ENCODE results near the gene AIF1L. TPM values are rescaled to one million over a fixed set of nuclear protein-coding genes. Genes with fewer than 3 reads are reported as not detected.

AIF1L gene
- 10 to 100 TPM; 17.2 to 33.0 (median 20.7) TPM for total RNA-seq

DNA sequence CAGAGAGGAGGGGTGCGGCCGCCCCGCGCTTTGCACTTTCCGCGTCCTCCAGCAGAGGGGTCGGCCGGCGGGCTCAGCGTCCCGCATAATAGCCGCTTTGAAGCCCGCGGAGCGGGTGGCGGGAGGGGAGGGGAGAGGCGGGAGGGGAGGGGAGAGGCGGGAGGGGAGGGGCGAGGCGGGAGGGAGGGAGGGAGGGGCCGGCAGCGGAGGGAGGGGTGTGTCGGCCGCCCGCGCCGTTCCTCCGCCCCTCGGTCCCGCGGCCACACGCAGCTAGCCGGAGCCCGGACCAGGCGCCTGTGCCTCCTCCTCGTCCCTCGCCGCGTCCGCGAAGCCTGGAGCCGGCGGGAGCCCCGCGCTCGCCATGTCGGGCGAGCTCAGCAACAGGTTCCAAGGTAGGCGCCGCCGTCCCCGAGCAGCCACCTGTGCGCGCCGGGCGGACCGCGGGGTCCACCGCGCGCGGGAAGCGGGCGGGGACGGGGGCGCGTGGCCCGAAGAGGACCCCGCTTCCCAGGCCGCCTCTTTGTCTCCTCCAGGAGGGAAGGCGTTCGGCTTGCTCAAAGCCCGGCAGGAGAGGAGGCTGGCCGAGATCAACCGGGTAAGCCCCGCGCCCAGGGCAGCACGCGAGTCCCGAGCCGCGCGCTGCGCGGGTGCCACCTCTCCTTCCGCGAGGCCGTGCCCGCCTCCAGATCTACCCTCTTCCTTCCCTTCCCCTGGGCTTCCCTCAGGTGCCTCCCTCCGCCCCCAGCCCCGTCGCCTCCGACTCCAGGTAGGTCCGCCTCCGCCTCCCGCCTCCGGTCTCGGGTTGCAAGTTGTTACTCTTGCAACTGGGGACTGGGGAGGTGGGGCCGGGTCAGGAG lies at the start of gene AIF1L:
Gene AIF1L, plus strand, starts transcription at position 263 of the 857 bp plus-strand sequence. Its CDS starts 99 bp downstream, at position 362.
- DNase-seq (ENCODE audit: low spot score in 2 of 2): no peak
- no peak for TF ChIP-seq POLR2A (IDR thresholded peaks at IDR 0.05)
- TF ChIP-seq, protein P1, sequence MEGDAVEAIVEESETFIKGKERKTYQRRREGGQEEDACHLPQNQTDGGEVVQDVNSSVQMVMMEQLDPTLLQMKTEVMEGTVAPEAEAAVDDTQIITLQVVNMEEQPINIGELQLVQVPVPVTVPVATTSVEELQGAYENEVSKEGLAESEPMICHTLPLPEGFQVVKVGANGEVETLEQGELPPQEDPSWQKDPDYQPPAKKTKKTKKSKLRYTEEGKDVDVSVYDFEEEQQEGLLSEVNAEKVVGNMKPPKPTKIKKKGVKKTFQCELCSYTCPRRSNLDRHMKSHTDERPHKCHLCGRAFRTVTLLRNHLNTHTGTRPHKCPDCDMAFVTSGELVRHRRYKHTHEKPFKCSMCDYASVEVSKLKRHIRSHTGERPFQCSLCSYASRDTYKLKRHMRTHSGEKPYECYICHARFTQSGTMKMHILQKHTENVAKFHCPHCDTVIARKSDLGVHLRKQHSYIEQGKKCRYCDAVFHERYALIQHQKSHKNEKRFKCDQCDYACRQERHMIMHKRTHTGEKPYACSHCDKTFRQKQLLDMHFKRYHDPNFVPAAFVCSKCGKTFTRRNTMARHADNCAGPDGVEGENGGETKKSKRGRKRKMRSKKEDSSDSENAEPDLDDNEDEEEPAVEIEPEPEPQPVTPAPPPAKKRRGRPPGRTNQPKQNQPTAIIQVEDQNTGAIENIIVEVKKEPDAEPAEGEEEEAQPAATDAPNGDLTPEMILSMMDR (IDR thresholded peaks at IDR 0.05): no peak
- intact Hi-C loops (cut with DNase I; ENCODE audit: low total_unique reads): no loop called here
- H3K4me3 ChIP-seq (ENCODE audit: low read depth, poor library complexity, severe bottlenecking): peak within 1 kb of the TSS; percentile 45
- WGBS, 2 donors: 0 to 1% methylated on average over 56 of the region's 99 CpGs

DNA sequence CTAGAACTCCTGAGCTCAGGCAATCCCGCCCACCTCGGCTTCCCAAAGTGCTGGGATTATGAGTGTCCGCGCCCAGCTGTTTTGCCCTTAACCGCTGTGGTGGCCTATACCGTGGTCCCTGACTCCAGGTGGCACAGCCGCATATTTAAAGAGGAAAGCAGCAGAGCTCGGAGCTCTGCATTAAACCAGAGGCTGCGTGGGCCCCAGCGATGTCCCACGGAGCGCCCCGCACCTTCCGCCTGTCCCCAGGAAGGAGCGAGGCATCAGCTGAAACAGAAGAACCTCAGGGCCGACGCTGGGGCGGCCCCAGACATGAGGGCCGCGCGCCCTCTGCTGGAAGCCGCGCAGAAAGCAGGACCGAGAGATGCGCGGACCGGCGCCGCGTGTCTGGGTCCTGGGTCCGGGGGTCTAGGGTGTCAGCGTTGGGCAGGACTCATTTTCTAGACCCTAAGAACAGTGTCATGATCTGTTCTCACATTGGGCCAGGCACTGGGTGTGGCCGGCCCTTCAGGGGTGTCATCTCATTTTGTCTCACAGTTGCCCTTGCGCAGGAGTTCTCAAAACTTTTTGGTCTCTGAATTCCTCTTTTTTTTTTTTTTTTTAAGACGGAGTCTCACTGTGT lies 49.6 kb upstream of the AIF1L start:
- 10 to 13% methylated on average over 29 of the region's 35 CpGs for WGBS, 2 donors
- H3K4me3 ChIP-seq (ENCODE audit: low read depth, poor library complexity, severe bottlenecking): no peak overlapping the region
- intact Hi-C loops (cut with DNase I; ENCODE audit: low total_unique reads): loop anchor here (10.0 kb wide), 1 partner anchor 342 kb away; no protein-coding TSS in a partner anchor
- DNase-seq (ENCODE audit: low spot score in 2 of 2): peak; percentile 52 to 92
- TF ChIP-seq, protein P1 (IDR thresholded peaks at IDR 0.05): peak in 1 of 3 donors; percentile 58
- no peak for TF ChIP-seq POLR2A (IDR thresholded peaks at IDR 0.05)

DNA sequence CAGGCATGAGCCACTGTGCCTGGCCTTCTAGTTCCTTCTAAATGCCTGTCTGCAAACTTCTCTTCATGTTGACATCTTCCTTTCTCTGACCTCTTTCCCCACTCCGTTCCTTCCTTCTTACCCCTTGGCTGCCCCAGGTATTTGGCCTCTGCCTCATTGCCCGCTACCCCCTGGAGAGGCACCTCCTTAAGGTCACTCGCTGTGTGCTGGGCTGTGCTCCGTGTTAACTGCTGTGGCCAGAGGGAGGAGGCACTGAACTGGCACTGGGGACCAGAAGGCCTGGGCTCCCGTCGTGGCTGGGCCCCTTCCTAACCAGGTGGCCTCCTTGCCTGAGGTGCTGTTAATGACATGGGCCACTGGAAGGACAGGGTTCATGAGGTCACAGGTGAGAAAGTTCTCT lies 48.0 kb upstream of the AIF1L start:
- DNase-seq (ENCODE audit: low spot score in 2 of 2): no peak
- TF ChIP-seq, protein P1 (IDR thresholded peaks at IDR 0.05): no peak
- TF ChIP-seq POLR2A (IDR thresholded peaks at IDR 0.05): no peak
- no peak overlapping the region for H3K4me3 ChIP-seq (ENCODE audit: low read depth, poor library complexity, severe bottlenecking)
- 55 to 63% methylated on average over 6 of the region's 6 CpGs for WGBS, 2 donors
- intact Hi-C loops (cut with DNase I; ENCODE audit: low total_unique reads): loop anchor here (10.0 kb wide), 1 partner anchor 344 kb away; no protein-coding TSS in a partner anchor

DNA sequence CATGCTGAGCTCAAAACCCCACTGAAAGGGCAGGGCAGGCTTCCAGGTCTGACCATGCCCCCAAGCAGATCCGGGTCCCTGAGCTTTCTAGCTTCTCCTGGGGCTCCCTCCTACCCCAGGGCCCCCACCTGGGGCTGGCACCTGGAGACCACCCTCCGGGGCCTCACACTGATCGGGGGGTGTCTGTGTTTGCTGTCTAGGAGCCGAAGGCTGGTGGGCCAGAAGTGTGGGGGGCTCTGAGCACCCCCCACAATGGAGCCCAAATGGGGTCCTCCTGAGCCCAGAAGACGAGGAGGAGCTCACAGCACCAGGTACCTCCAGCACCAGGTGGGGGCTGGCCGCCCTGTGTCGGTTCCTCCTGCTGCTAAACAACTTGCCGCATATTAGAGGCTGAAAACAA lies 47.5 kb upstream of the AIF1L start:
- TF ChIP-seq, protein P1 (IDR thresholded peaks at IDR 0.05): no peak
- TF ChIP-seq POLR2A (IDR thresholded peaks at IDR 0.05): no peak
- 91 to 97% methylated on average over 4 to 8 of the region's 8 CpGs for WGBS, 2 donors
- H3K4me3 ChIP-seq (ENCODE audit: low read depth, poor library complexity, severe bottlenecking): no peak overlapping the region
- DNase-seq (ENCODE audit: low spot score in 2 of 2): no peak
- intact Hi-C loops (cut with DNase I; ENCODE audit: low total_unique reads): loop anchor here (10.0 kb wide), 1 partner anchor 344 kb away; no protein-coding TSS in a partner anchor

DNA sequence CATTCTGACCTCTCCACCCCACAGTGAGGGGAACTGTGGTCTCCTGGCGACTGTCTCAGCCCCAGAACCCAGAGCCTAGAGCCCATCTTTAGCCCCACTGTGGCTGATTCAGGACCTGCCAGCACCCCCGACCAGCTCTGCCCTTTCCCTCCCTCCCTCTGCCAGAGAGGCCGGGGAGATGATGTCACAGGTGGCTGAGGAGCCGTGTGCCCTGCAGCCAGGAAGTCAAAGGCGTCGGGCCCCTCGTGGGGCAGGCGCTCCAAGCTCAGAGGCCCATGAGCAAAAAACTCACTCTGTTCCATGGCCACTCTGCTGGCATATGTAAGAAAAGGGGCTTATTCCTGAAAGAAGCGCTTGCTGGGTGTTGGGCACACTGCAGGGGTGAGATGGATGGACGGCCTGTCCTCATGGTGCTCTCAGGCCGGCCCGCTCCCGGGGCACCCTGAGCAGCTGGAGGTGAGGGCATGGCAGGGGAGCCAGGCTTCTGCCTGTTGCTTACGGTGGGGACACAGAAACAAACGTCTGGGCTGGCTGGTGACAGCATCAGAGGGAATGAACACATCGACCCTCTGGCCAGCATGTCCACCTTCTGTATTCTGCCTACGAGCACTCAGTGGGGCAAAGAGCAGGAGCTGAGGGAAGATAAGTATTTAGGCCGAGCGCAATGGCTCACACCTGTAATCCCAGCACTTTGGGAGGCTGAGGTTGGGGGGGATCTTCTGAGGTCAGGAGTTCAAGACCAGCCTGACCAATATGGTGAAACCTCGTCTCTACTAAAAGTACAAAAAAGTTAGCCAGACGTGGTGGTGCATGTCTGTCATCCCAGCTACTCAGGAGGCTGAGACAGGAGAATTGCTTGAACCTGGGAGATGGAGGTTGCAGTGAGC lies 46.3 kb upstream of the AIF1L start:
- no peak for DNase-seq (ENCODE audit: low spot score in 2 of 2)
- intact Hi-C loops (cut with DNase I; ENCODE audit: low total_unique reads): loop anchor here (10.0 kb wide), 1 partner anchor 345 kb away; no protein-coding TSS in a partner anchor
- no peak overlapping the region for H3K4me3 ChIP-seq (ENCODE audit: low read depth, poor library complexity, severe bottlenecking)
- 62 to 74% methylated on average over 21 of the region's 21 CpGs for WGBS, 2 donors
- TF ChIP-seq POLR2A (IDR thresholded peaks at IDR 0.05): no peak
- TF ChIP-seq, protein P1 (IDR thresholded peaks at IDR 0.05): no peak
